Activated CD8-positive, alpha-beta memory T cell treated with anti-CD3 and anti-CD28 coated beads, Interleukin-2, amount 10 ng/mL, durations not matched to agents 7 days and 5 days (primary cell): ENCODE measurements around the gene ERC2. TPM values are rescaled to one million over a fixed set of nuclear protein-coding genes. Genes with fewer than 3 reads are reported as not detected.

ENCODE experiments used
- ATAC-seq: fragments of 150-1000 bp; cut with Tn5 transposase; one replicate; pipeline ENCODE4 v1.10.0; 2021; ENCODE audit warnings: moderate library complexity
- CTCF ChIA-PET: fragments of 350-600 bp; sonication (Branson Sonifier 250); formaldehyde crosslinking; loops from one replicate; lab custom pipeline; 2021; ENCODE audit warnings: antibody characterized with exemption; lab: Charles Lee
- DNase-seq: peaks from one replicate; pipeline ENCODE4 v3.0.0-alpha.2; 2020
- H3K27ac Mint-ChIP-seq: one replicate; pipeline ENCODE4 v1.8.0; 2021; ENCODE audit warnings: mild to moderate bottlenecking, mixed read lengths
- H3K27me3 Mint-ChIP-seq: one replicate; pipeline ENCODE4 v1.8.0; 2021; ENCODE audit warnings: mixed read lengths
- H3K36me3 Mint-ChIP-seq: one replicate; pipeline ENCODE4 v1.8.0; 2021; ENCODE audit warnings: mild to moderate bottlenecking, mixed read lengths
- H3K4me1 Mint-ChIP-seq: one replicate; pipeline ENCODE4 v1.8.0; 2021; ENCODE audit warnings: mixed read lengths
- H3K4me3 Mint-ChIP-seq: one replicate; pipeline ENCODE4 v1.8.0; 2021; ENCODE audit warnings: mild to moderate bottlenecking, moderate library complexity, mixed read lengths
- H3K9me3 Mint-ChIP-seq: one replicate; pipeline ENCODE4 v1.8.0; 2022; ENCODE audit warnings: low read depth, mixed read lengths
- total RNA-seq, 2 experiments: library from RNA; stranded (reverse); gene quantifications; one replicate each; pipeline ENCODE4 v1.2.3, GENCODE V29; 2021

The ERC2 gene
- total RNA-seq, 2 experiments from 2014 or later: not detected

DNA sequence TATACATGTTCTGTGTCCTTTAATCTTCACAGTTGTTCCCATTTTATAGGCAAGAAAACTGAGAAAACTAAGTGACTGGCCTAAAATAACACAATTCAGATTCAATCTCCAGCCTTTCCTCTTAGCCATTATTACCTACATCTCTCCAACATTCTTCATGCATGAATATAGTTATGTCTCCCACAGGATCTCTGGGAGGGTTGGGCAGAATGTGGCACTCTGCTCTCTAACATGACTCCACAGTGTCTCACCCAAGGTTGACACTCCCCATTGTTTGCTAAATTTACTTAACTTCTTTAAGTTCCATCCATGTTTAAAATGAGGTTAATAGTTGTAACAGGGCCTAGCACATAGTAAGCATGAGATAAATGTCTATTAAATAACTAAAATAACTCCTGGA lies 276.3 kb downstream of the ERC2 start:
- Mint-ChIP-seq H3K4me1 (no peaks in the 10 kb centered on the region), H3K4me3 (no peak overlapping the region), H3K27ac (no peak overlapping the region), H3K9me3 (no peaks in the 10 kb centered on the region), H3K27me3 (no peaks in the 10 kb centered on the region), H3K36me3 (no peaks in the 10 kb centered on the region)
- CTCF ChIA-PET: no interaction called here
- DNase-seq (no peak), ATAC-seq (no peak)

DNA sequence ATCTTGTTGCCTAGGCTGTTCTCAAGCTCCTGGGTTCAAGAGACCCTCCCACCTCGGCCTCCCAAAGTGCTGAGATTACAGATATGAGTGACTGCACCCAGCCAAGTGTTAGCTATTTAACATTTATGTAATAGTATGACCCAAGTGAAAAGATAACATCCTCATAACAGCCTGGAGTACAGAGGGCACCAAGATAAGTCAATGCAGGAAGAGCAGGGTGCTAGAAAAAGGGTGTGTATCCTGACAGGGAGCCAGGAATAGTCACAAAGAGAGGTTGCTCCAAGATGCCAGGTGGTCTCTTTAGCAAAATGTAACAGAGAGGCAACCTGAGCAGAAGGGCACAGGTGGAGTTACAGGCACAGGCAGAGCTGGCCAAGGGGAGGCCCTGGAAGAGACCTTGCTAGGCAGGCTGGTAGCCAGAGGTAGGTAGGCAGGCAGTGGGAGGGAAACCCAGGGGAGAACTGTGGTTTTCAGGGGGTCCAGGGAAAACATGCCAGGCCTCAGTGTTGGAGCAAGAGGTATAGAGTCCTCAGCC lies 277.4 kb downstream of the ERC2 start:
- H3K27ac Mint-ChIP-seq: no peak overlapping the region
- H3K27me3 Mint-ChIP-seq: no peaks in the 10 kb centered on the region
- H3K36me3 Mint-ChIP-seq: no peaks in the 10 kb centered on the region
- no peak overlapping the region for H3K4me3 Mint-ChIP-seq
- ATAC-seq (no peak), DNase-seq (no peak)
- no peaks in the 10 kb centered on the region for H3K9me3 Mint-ChIP-seq
- no peaks in the 10 kb centered on the region for H3K4me1 Mint-ChIP-seq
- CTCF ChIA-PET: interaction anchor here (0.6 kb wide), 1 partner anchor 588 kb away, joined by 3 read pairs; no protein-coding TSS in a partner anchor

- CTCF ChIA-PET: interaction anchor here (0.6 kb wide), 1 partner anchor 587 kb away, joined by 3 read pairs; no protein-coding TSS in a partner anchor
- no peak for ATAC-seq
- no peak for DNase-seq
- Mint-ChIP-seq H3K9me3 (no peaks in the 10 kb centered on the region), H3K4me1 (no peaks in the 10 kb centered on the region), H3K27ac (no peak overlapping the region), H3K27me3 (no peaks in the 10 kb centered on the region), H3K36me3 (no peaks in the 10 kb centered on the region), H3K4me3 (no peak overlapping the region)
Observed at GRCh38 chr3:56190130-56190529, 278.1 kb downstream of the ERC2 start.

DNA sequence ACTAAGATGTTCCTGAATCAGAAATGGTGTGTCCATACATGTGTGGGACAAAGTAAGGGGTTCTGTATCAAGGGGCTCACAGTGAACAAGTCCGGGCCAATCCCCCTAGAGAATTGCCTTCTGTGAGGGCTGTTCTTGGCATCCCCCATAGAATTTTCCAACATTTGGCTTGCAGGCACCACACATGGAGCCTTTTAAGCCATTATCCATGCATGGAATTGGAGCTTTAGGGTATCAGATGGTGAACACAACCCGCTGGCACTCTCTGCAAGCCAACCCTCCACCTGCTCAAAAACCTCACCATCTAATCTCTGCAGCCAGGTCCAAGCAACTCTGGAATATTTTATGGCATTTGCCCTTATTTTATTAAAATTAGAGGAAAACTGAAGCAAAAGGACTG lies 278.7 kb downstream of the ERC2 start:
- Mint-ChIP-seq H3K36me3 (no peaks in the 10 kb centered on the region), H3K27me3 (no peaks in the 10 kb centered on the region), H3K4me3 (no peak overlapping the region), H3K9me3 (no peaks in the 10 kb centered on the region), H3K4me1 (no peaks in the 10 kb centered on the region), H3K27ac (no peak overlapping the region)
- DNase-seq (no peak), ATAC-seq (no peak)
- CTCF ChIA-PET: no interaction called here

- H3K4me1 Mint-ChIP-seq: no peaks in the 10 kb centered on the region
- CTCF ChIA-PET: no interaction called here
- H3K27me3 Mint-ChIP-seq: no peaks in the 10 kb centered on the region
- H3K9me3 Mint-ChIP-seq: no peaks in the 10 kb centered on the region
- no peak overlapping the region for H3K27ac Mint-ChIP-seq
- no peak for DNase-seq
- no peak for ATAC-seq
- no peak overlapping the region for H3K4me3 Mint-ChIP-seq
- H3K36me3 Mint-ChIP-seq: no peaks in the 10 kb centered on the region
Observed at GRCh38 chr3:56188201-56188600, 280.1 kb downstream of the ERC2 start.

GRCh38 chr3:56187051-56187450 lies 281.2 kb downstream of the ERC2 start:
- DNase-seq: no peak
- CTCF ChIA-PET: no interaction called here

DNA sequence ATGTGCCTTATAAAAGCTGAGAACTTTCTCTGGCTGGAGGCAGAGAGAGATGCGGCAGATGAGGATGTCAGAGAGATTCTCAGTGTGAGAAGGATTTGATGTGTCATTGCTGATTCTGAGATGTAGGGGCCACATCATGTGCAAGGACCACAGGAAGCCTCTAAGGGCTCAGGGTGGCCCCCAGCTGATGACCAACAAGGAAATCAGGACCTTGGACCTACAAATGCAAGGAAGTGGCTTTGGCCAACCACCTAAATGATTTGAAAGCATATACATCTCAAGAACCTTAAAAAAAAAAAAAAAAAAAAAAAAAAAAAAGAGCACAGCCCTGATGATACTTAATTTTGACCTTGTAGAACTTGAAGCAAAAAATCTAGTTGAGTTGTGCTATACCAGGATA lies 282.4 kb downstream of the ERC2 start:
- ATAC-seq (no peak), DNase-seq (no peak)
- Mint-ChIP-seq H3K27me3 (no peaks in the 10 kb centered on the region), H3K9me3 (no peaks in the 10 kb centered on the region), H3K4me3 (no peak overlapping the region), H3K4me1 (no peaks in the 10 kb centered on the region), H3K36me3 (no peaks in the 10 kb centered on the region), H3K27ac (no peak overlapping the region)
- CTCF ChIA-PET: no interaction called here

More at GRCh38 chr3:56187051-56187450, 281.2 kb downstream of the ERC2 start:
- ATAC-seq: no peak
- no peaks in the 10 kb centered on the region for H3K36me3 Mint-ChIP-seq
- H3K4me3 Mint-ChIP-seq: no peak overlapping the region
- no peaks in the 10 kb centered on the region for H3K27me3 Mint-ChIP-seq
- no peaks in the 10 kb centered on the region for H3K9me3 Mint-ChIP-seq
- no peaks in the 10 kb centered on the region for H3K4me1 Mint-ChIP-seq
- no peak overlapping the region for H3K27ac Mint-ChIP-seq

GRCh38 chr3:56183529-56183928 lies 284.7 kb downstream of the ERC2 start:
- no peaks in the 10 kb centered on the region for H3K4me1 Mint-ChIP-seq
- CTCF ChIA-PET: no interaction called here
- H3K4me3 Mint-ChIP-seq: no peak overlapping the region
- H3K27ac Mint-ChIP-seq: no peak overlapping the region
- H3K9me3 Mint-ChIP-seq: no peaks in the 10 kb centered on the region
- H3K36me3 Mint-ChIP-seq: no peaks in the 10 kb centered on the region
- DNase-seq (no peak), ATAC-seq (no peak)
- H3K27me3 Mint-ChIP-seq: no peaks in the 10 kb centered on the region

GRCh38 chr3:56180433-56180832 lies 287.8 kb downstream of the ERC2 start:
- no peaks in the 10 kb centered on the region for H3K4me1 Mint-ChIP-seq
- CTCF ChIA-PET: no interaction called here

GRCh38 chr3:56173601-56174000 lies 294.7 kb downstream of the ERC2 start:
- CTCF ChIA-PET: no interaction called here
- no peaks in the 10 kb centered on the region for H3K9me3 Mint-ChIP-seq
- no peaks in the 10 kb centered on the region for H3K36me3 Mint-ChIP-seq
- H3K27ac Mint-ChIP-seq: no peak overlapping the region
- H3K4me1 Mint-ChIP-seq: no peaks in the 10 kb centered on the region
- DNase-seq (no peak), ATAC-seq (no peak)
- peaks cover 5% of the 10 kb centered on the region for H3K27me3 Mint-ChIP-seq
- no peak overlapping the region for H3K4me3 Mint-ChIP-seq

More at GRCh38 chr3:56180433-56180832, 287.8 kb downstream of the ERC2 start:
- H3K4me3 Mint-ChIP-seq: no peak overlapping the region
- H3K36me3 Mint-ChIP-seq: no peaks in the 10 kb centered on the region
- ATAC-seq (no peak), DNase-seq (no peak)
- no peaks in the 10 kb centered on the region for H3K9me3 Mint-ChIP-seq
- no peaks in the 10 kb centered on the region for H3K27me3 Mint-ChIP-seq
- H3K27ac Mint-ChIP-seq: no peak overlapping the region

- DNase-seq (no peak), ATAC-seq (no peak)
- no peak overlapping the region for H3K27ac Mint-ChIP-seq
- CTCF ChIA-PET: no interaction called here
- H3K4me3 Mint-ChIP-seq: no peak overlapping the region
- no peaks in the 10 kb centered on the region for H3K36me3 Mint-ChIP-seq
- no peaks in the 10 kb centered on the region for H3K9me3 Mint-ChIP-seq
- H3K4me1 Mint-ChIP-seq: no peaks in the 10 kb centered on the region
- H3K27me3 Mint-ChIP-seq: peaks cover 2% of the 10 kb centered on the region
Observed at GRCh38 chr3:56164436-56164835, 303.8 kb downstream of the ERC2 start.

GRCh38 chr3:56157693-56158362 lies 310.4 kb downstream of the ERC2 start:
- H3K27ac Mint-ChIP-seq: no peak overlapping the region
- H3K27me3 Mint-ChIP-seq: peaks cover 3% of the 10 kb centered on the region
- CTCF ChIA-PET: no interaction called here
- ATAC-seq: no peak
- DNase-seq: no peak
- no peaks in the 10 kb centered on the region for H3K36me3 Mint-ChIP-seq
- no peak overlapping the region for H3K4me3 Mint-ChIP-seq
- H3K4me1 Mint-ChIP-seq: no peaks in the 10 kb centered on the region
- no peaks in the 10 kb centered on the region for H3K9me3 Mint-ChIP-seq

DNA sequence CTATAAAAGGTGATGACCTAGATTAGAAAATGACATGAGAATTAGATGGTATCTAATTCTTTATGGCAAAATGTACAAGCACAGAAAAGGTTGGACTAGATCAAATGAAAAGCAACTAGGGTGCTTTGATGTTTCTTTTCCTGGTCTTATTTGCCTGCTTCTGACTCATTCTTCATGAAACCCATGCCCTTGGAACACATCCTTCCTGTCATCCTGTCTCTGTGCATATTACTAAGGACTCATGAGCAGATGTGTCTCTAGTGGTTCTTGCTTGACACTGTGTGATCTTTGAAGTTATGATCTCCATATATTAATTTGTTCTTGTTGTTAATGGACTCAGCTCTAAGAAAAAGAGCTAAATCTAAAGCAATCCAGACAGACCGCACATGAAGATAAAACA lies 314.0 kb downstream of the ERC2 start:
- H3K27me3 Mint-ChIP-seq: peaks cover 3% of the 10 kb centered on the region
- no peaks in the 10 kb centered on the region for H3K9me3 Mint-ChIP-seq
- CTCF ChIA-PET: no interaction called here
- no peak overlapping the region for H3K4me3 Mint-ChIP-seq
- ATAC-seq: no peak
- H3K36me3 Mint-ChIP-seq: no peaks in the 10 kb centered on the region
- no peak overlapping the region for H3K27ac Mint-ChIP-seq
- no peaks in the 10 kb centered on the region for H3K4me1 Mint-ChIP-seq
- no peak for DNase-seq

GRCh38 chr3:56147354-56147753 lies 320.9 kb downstream of the ERC2 start:
- ATAC-seq (no peak), DNase-seq (no peak)
- Mint-ChIP-seq H3K27ac (no peak overlapping the region), H3K9me3 (no peaks in the 10 kb centered on the region), H3K36me3 (no peaks in the 10 kb centered on the region), H3K27me3 (peaks cover 5% of the 10 kb centered on the region), H3K4me1 (no peaks in the 10 kb centered on the region), H3K4me3 (no peak overlapping the region)
- CTCF ChIA-PET: no interaction called here
